SK-N-SH treated with all-trans-retinoic acid at 6 μM for 48 hours (cell line): ENCODE data around the gene DNAJC22.

Experiments
- ATAC-seq: fragments of 200-7000 bp; cut with Tn5 transposase; 3 replicates; pipeline ENCODE4 v1.9.1; 2020; ENCODE audit warnings: mild to moderate bottlenecking, moderate library complexity
- ARNTL ChIP-seq: fragments of 450-650 bp; formaldehyde crosslinking; IDR thresholded peaks from 2 replicates; pipeline ENCODE4 v1.5.0; 2020; ENCODE audit warnings: low read depth, mild to moderate bottlenecking, moderate library complexity, borderline replicate concordance
- BACH2 ChIP-seq: fragments of 250-450 bp; sonication (Bioruptor Pico); IDR thresholded peaks from 2 replicates; pipeline ENCODE4 v1.9.0; 2021; ENCODE audit warnings: mild to moderate bottlenecking, borderline replicate concordance
- CSDC2 ChIP-seq: fragments of 250-450 bp; sonication (Bioruptor Pico); IDR thresholded peaks from 2 replicates; pipeline ENCODE4 v1.5.0; 2020; ENCODE audit warnings: mild to moderate bottlenecking, moderate library complexity
- CSRNP3 ChIP-seq: fragments of 250-450 bp; sonication (Bioruptor Pico); IDR thresholded peaks from 2 replicates; pipeline ENCODE4 v1.5.1; 2021; ENCODE audit warnings: mild to moderate bottlenecking, moderate library complexity
- ISL1 ChIP-seq: fragments of 250-450 bp; sonication (Bioruptor Pico); IDR thresholded peaks from 2 replicates; pipeline ENCODE4 v2.1.2; 2022; ENCODE audit warnings: mild to moderate bottlenecking, moderate library complexity
- OSR1 ChIP-seq: fragments of 250-450 bp; sonication (Bioruptor Pico); IDR thresholded peaks from 2 replicates; pipeline ENCODE4 v1.8.0; 2022; ENCODE audit warnings: moderate library complexity, mild to moderate bottlenecking, inconsistent platforms
- PATZ1 ChIP-seq: fragments of 250-450 bp; sonication (Bioruptor Pico); IDR thresholded peaks from 2 replicates; pipeline ENCODE4 v1.8.0; 2020; ENCODE audit warnings: mild to moderate bottlenecking, moderate library complexity, borderline replicate concordance
- POU6F1 ChIP-seq: fragments of 250-450 bp; sonication (Bioruptor Pico); IDR thresholded peaks from 2 replicates; pipeline ENCODE4 v1.8.0; 2021; ENCODE audit warnings: low read depth, mild to moderate bottlenecking, moderate library complexity, borderline replicate concordance
- PPARA ChIP-seq: fragments of 250-450 bp; sonication (Bioruptor Pico); IDR thresholded peaks from 2 replicates; pipeline ENCODE4 v1.5.0; 2020; ENCODE audit warnings: mild to moderate bottlenecking, borderline replicate concordance
- RARB ChIP-seq: fragments of 250-450 bp; sonication (Bioruptor Pico); IDR thresholded peaks from 2 replicates; pipeline ENCODE4 v1.8.0; 2021; ENCODE audit warnings: mild to moderate bottlenecking, moderate library complexity
- SNAI2 ChIP-seq: fragments of 250-450 bp; sonication (Bioruptor Pico); IDR thresholded peaks from 2 replicates; pipeline ENCODE4 v1.5.0; 2020; ENCODE audit warnings: mild to moderate bottlenecking, moderate library complexity
- TCF4 ChIP-seq: fragments of 250-450 bp; sonication (Bioruptor Pico); IDR thresholded peaks from 2 replicates; pipeline ENCODE4 v1.8.0; 2021; ENCODE audit warnings: mild to moderate bottlenecking, moderate library complexity, borderline replicate concordance
- TSHZ2 ChIP-seq: fragments of 250-450 bp; sonication (Bioruptor Pico); IDR thresholded peaks from 2 replicates; pipeline ENCODE4 v1.5.0; 2020; ENCODE audit warnings: mild to moderate bottlenecking, moderate library complexity
- ZC3H10 ChIP-seq: fragments of 250-450 bp; sonication (Bioruptor Pico); IDR thresholded peaks from 2 replicates; pipeline ENCODE4 v1.5.1; 2021; ENCODE audit warnings: mild to moderate bottlenecking, moderate library complexity
- ZFP3 ChIP-seq: fragments of 250-450 bp; sonication (Bioruptor Pico); IDR thresholded peaks from 2 replicates; pipeline ENCODE4 v1.5.0; 2020; ENCODE audit warnings: mild to moderate bottlenecking, moderate library complexity
- ZFP30 ChIP-seq: fragments of 450-650 bp; formaldehyde crosslinking; IDR thresholded peaks from 2 replicates; pipeline ENCODE4 v1.5.0; 2022; ENCODE audit warnings: mild to moderate bottlenecking, moderate library complexity
- ZNF565 ChIP-seq: fragments of 450-650 bp; formaldehyde crosslinking; conservative IDR thresholded peaks from 2 replicates; pipeline ENCODE4 v1.5.0; 2020; ENCODE audit warnings: low read depth, mild to moderate bottlenecking, moderate library complexity
- ZNF8 ChIP-seq: fragments of 450-650 bp; formaldehyde crosslinking; IDR thresholded peaks from 2 replicates; pipeline ENCODE4 v1.5.0; 2020; ENCODE audit warnings: mild to moderate bottlenecking, moderate library complexity
- TF ChIP-seq, protein P1 (sequence below): fragments of 250-450 bp; sonication (Bioruptor Pico); IDR thresholded peaks from 2 replicates; pipeline ENCODE4 v1.5.1; 2020; ENCODE audit warnings: low read depth, mild to moderate bottlenecking, moderate library complexity

DNAJC22 gene

GRCh38 chr12:49389387-49389703 lies 42.7 kb downstream of the DNAJC22 start:
- no peak for ATAC-seq
- TF ChIP-seq POU6F1 (CRISPR knock-in tag) (no peak), ARNTL (CRISPR knock-in tag) (no peak), RARB (CRISPR knock-in tag) (no peak), SNAI2 (no peak)

- no peak for ATAC-seq
- no peak for TF ChIP-seq ISL1 (CRISPR knock-in tag)
- TF ChIP-seq TCF4 (CRISPR knock-in tag) = no peak
- no peak for TF ChIP-seq ZC3H10 (CRISPR knock-in tag)
- TF ChIP-seq, protein P1, sequence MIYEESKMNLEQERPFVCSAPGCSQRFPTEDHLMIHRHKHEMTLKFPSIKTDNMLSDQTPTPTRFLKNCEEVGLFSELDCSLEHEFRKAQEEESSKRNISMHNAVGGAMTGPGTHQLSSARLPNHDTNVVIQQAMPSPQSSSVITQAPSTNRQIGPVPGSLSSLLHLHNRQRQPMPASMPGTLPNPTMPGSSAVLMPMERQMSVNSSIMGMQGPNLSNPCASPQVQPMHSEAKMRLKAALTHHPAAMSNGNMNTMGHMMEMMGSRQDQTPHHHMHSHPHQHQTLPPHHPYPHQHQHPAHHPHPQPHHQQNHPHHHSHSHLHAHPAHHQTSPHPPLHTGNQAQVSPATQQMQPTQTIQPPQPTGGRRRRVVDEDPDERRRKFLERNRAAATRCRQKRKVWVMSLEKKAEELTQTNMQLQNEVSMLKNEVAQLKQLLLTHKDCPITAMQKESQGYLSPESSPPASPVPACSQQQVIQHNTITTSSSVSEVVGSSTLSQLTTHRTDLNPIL (CRISPR knock-in tag) = no peak
These were observed 50.3 kb downstream of the DNAJC22 start for GRCh38 chr12:49397000-49397399.

DNA sequence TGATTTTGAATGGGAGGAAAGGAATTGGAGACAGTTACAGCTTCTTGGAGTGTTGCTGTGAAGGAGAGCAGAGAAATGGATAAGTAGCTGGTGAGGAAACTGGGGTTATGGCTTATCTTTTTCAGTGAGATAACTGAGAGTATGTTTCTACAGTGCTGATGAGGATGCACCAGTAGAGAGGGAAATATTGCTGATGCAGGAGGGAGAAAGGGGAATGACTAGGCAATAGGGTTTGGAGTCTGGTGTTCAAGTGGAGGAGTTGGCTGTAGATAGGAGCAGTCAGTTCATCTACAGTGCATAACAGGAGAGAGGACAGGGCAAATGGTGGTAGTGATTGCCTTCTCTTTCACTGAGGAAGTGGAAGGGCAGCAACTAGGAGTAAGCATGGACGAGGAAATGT lies 53.6 kb downstream of the DNAJC22 start:
- no peak; the same call in 2 of the 3 replicates for ATAC-seq
- TF ChIP-seq PPARA (no peak), ZNF8 (CRISPR knock-in tag) (no peak), TSHZ2 (CRISPR knock-in tag) (no peak), BACH2 (no peak), PATZ1 (CRISPR knock-in tag) (no peak), POU6F1 (CRISPR knock-in tag) (no peak), CSRNP3 (no peak), ZC3H10 (CRISPR knock-in tag) (no peak), CSDC2 (CRISPR knock-in tag) (no peak), RARB (CRISPR knock-in tag) (no peak), OSR1 (CRISPR knock-in tag) (no peak), ZNF565 (CRISPR knock-in tag) (no peak), ZFP30 (CRISPR knock-in tag) (no peak), ZFP3 (CRISPR knock-in tag) (no peak)
- TF ChIP-seq, protein P1 (CRISPR knock-in tag) = no peak
